OCI-LY7 (cell line): ENCODE data around the gene COBL. TPM values are rescaled to one million over a fixed set of nuclear protein-coding genes. Genes with fewer than 3 reads are reported as not detected.
A peak's percentile ranks its signal among the peaks of the same experiment; 100 is the strongest.

Experiments used
- BruUV-seq: library from RNA; stranded (reverse); fragments of 400-500 nt; replicated peaks from 2 replicates; lab custom pipeline; 2021; lab: Mats Ljungman, UMichigan
- CTCF ChIA-PET: fragments of 300-600 bp; sonication (Branson Sonifier 250); formaldehyde crosslinking; loops from one replicate; lab custom pipeline; 2022; ENCODE audit warnings: antibody characterized with exemption; ENCODE audit not compliant: unreplicated experiment; lab: Charles Lee
- POLR2A ChIA-PET: fragments of 300-600 bp; sonication (Branson Sonifier 250); formaldehyde crosslinking; loops from one replicate; lab custom pipeline; 2022; ENCODE audit warnings: antibody characterized with exemption; lab: Charles Lee
- DNase-seq: peaks from one replicate; pipeline ENCODE4 v3.0.0-alpha.2; 2015; ENCODE audit warnings: low spot score
- H2AFZ ChIP-seq: fragments of 200-600 bp; sonication (generic), shearing (Covaris generic); 2 replicates; pipeline ENCODE4 v1.6.1; 2014; ENCODE audit warnings: mild to moderate bottlenecking, antibody characterized with exemption, low read length, moderate library complexity
- H3K27ac ChIP-seq: fragments of 200-600 bp; sonication (generic); 2 replicates; pipeline ENCODE4 v1.5.1; 2014; ENCODE audit warnings: mixed run types, low read depth, mild to moderate bottlenecking, moderate library complexity, low read length, inconsistent platforms; ENCODE audit not compliant: poor library complexity, severe bottlenecking
- H3K36me3 ChIP-seq: fragments of 200-600 bp; sonication (generic); 2 replicates; pipeline ENCODE4 v1.6.1; 2014; ENCODE audit warnings: mild to moderate bottlenecking, antibody characterized with exemption, low read length, moderate library complexity, mixed read lengths; ENCODE audit not compliant: insufficient read depth
- H3K4me1 ChIP-seq: fragments of 200-600 bp; sonication (generic); 2 replicates; pipeline ENCODE4 v1.5.1; 2014; ENCODE audit warnings: mild to moderate bottlenecking, low read length; ENCODE audit not compliant: insufficient read depth, poor library complexity, severe bottlenecking
- H3K4me2 ChIP-seq: fragments of 200-600 bp; sonication (generic); 2 replicates; pipeline ENCODE4 v1.6.1; 2014; ENCODE audit warnings: mild to moderate bottlenecking, low read length
- H3K4me3 ChIP-seq: fragments of 200-600 bp; sonication (generic); 2 replicates; pipeline ENCODE4 v1.5.1; 2014; ENCODE audit warnings: mild to moderate bottlenecking, low read depth, low read length; ENCODE audit not compliant: poor library complexity, severe bottlenecking
- H3K79me2 ChIP-seq: fragments of 200-600 bp; sonication (generic); 2 replicates; pipeline ENCODE4 v1.6.1; 2016; ENCODE audit warnings: low read depth, mild to moderate bottlenecking, low read length, moderate library complexity, mixed read lengths; ENCODE audit not compliant: insufficient read depth
- H3K9me2 ChIP-seq: fragments of 200-600 bp; sonication (generic); 2 replicates; pipeline ENCODE4 v1.6.1; 2016; ENCODE audit warnings: mild to moderate bottlenecking, low read length, mixed read lengths; ENCODE audit not compliant: insufficient read depth
- H3K9me3 ChIP-seq: fragments of 200-600 bp; sonication (generic); 2 replicates; pipeline ENCODE4 v1.6.1; 2014; ENCODE audit warnings: mild to moderate bottlenecking, mixed run types, low read length, mixed read lengths
- H4K20me1 ChIP-seq: fragments of 200-600 bp; sonication (generic); 2 replicates; pipeline ENCODE4 v1.6.1; 2014; ENCODE audit warnings: mild to moderate bottlenecking, antibody characterized with exemption, low read length, moderate library complexity, mixed read lengths; ENCODE audit not compliant: insufficient read depth
- CTCF ChIP-seq: fragments of 200-600 bp; sonication (generic); conservative IDR thresholded peaks from 2 replicates; pipeline ENCODE4 v1.5.1; 2014; ENCODE audit warnings: mild to moderate bottlenecking, antibody characterized with exemption, low read length, moderate library complexity, mixed read lengths
- EZH2phosphoT487 ChIP-seq: fragments of 200-600 bp; sonication (generic); IDR thresholded peaks from 2 replicates; pipeline ENCODE4 v1.6.1; 2018; ENCODE audit warnings: low read depth, borderline replicate concordance, mild to moderate bottlenecking, mixed run types, antibody characterized with exemption, low read length, moderate library complexity, mixed read lengths
- intact Hi-C: fragments of 100-400 bp; cut with micrococcal nuclease; formaldehyde crosslinking; loops from one replicate; pipeline ENCODE4 v1.10.0; 2022; ENCODE audit not compliant: unreplicated experiment
- total RNA-seq, 2 experiments: library from RNA; depleted of rRNA in 1 of 2; stranded (reverse); fragments of >200 nt in 1 of 2; shearing (Covaris generic) in 1 of 2; gene quantifications; 2 replicates each; pipeline ENCODE4 v1.2.3, GENCODE V29; 2014 to 2022

COBL gene
- total RNA-seq, 2 experiments from 2014 or later, result not detected

DNA sequence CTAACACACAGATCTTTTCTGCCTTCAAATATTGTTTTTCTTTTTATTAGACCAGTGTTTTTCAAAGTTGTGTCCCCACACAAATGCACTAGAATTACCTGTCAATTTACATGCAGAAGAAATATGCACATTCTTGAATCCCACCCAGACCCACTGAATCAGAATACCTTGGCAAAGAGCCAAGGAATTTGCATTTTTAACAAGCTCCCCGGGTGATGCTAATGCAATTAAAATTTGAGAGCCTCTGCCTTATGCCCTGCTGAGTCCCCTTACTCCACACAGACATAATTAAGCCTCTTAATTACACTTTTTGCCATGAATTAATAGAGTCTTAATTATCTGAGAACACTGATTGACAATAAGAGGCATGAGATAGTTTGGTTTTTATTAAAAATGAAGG is 332.8 kb downstream of the COBL start:
- ChIA-PET CTCF (no interaction called here), POLR2A (no interaction called here)
- no TSS peak for BruUV-seq
- Histone ChIP-seq H3K9me2 (no peaks in the 10 kb centered on the region), H3K36me3 (no peaks in the 10 kb centered on the region), H3K4me1 (no peaks in the 10 kb centered on the region), H3K27ac (no peak overlapping the region), H3K4me2 (no peak overlapping the region), H4K20me1 (no peaks in the 10 kb centered on the region), H3K4me3 (no peak overlapping the region), H2AFZ (no peak overlapping the region), H3K9me3 (no peaks in the 10 kb centered on the region), H3K79me2 (no peaks in the 10 kb centered on the region)
- no peak for DNase-seq
- TF ChIP-seq EZH2phosphoT487 (no peak), CTCF (no peak)
- intact Hi-C loops, result no loop called here

GRCh38 chr7:50982626-50983025 is 334.0 kb downstream of the COBL start:
- Histone ChIP-seq H3K79me2 (no peaks in the 10 kb centered on the region), H3K4me3 (no peak overlapping the region), H3K36me3 (no peaks in the 10 kb centered on the region), H3K9me3 (no peaks in the 10 kb centered on the region), H3K9me2 (no peaks in the 10 kb centered on the region), H2AFZ (no peak overlapping the region), H3K4me2 (no peak overlapping the region), H3K4me1 (no peaks in the 10 kb centered on the region), H3K27ac (no peak overlapping the region), H4K20me1 (no peaks in the 10 kb centered on the region)
- BruUV-seq, result no TSS peak
- CTCF ChIA-PET, result no interaction called here
- 0 out of 2 replicates have a peak, but pooled peaks have one; percentile 12 for TF ChIP-seq CTCF
- TF ChIP-seq EZH2phosphoT487, result no peak
- DNase-seq, result no peak
- POLR2A ChIA-PET, result no interaction called here
- intact Hi-C loops, result no loop called here

- Histone ChIP-seq H3K27ac (no peak overlapping the region), H3K36me3 (no peaks in the 10 kb centered on the region), H3K4me3 (no peak overlapping the region), H3K9me2 (no peaks in the 10 kb centered on the region), H4K20me1 (no peaks in the 10 kb centered on the region), H3K9me3 (no peaks in the 10 kb centered on the region), H3K4me1 (no peaks in the 10 kb centered on the region), H3K4me2 (no peak overlapping the region), H2AFZ (no peak overlapping the region), H3K79me2 (no peaks in the 10 kb centered on the region)
- no peak for DNase-seq
- ChIA-PET POLR2A (no interaction called here), CTCF (no interaction called here)
- intact Hi-C loops, result no loop called here
- TF ChIP-seq EZH2phosphoT487 (no peak), CTCF (no peak)
- BruUV-seq, result no TSS peak
These were observed 334.9 kb downstream of the COBL start for GRCh38 chr7:50981743-50982142.
